GM19372 (cell line): ENCODE measurements around the gene VPS25.
"Not testable (repeated sequence)": the region's sequence is repeated elsewhere in the genome, so short reads cannot be mapped to it uniquely, and the experiment has no call there.

Experiments
- ATAC-seq: cut with Tn5 transposase; IDR thresholded peaks from one replicate; pipeline ENCODE4 v1.9.1; 2021; ENCODE audit warnings: mild to moderate bottlenecking, low read depth, moderate library complexity; ENCODE audit not compliant: unreplicated experiment

The VPS25 gene

GRCh38 chr17:42773290-42774035 lies at the start of gene VPS25:
Gene VPS25 (plus strand): TSS chr17:42773449. CDS start chr17:42773476, 27 bp downstream.
- ATAC-seq: peak; percentile 65

GRCh38 chr17:42723636-42724035 lies 49.6 kb upstream of the VPS25 start:
- no peak for ATAC-seq

DNA sequence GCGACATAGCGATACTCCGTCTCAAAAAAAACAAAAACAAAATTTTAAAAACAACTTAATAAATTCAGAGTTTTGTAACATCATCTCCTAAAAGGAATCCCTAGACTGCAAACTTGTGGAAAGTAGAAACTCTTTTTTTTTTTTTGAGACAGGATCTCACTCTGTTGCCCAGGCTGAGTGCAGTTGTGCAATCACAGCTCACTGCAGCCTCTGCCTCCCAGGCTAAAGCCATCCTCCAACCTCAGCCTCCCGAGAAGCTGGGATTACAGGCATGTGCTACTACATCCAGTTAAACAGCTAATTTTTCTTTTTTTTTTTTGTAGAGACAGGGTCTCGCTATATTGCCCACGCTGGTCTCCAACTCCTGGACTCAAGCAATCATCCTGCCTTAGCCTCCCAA lies 48.1 kb upstream of the VPS25 start:
- no peak for ATAC-seq

GRCh38 chr17:42740699-42741098 lies 32.5 kb upstream of the VPS25 start:
- no peak for ATAC-seq

- not testable (repeated sequence) for ATAC-seq
Observed at GRCh38 chr17:42742916-42743315, 30.3 kb upstream of the VPS25 start.

DNA sequence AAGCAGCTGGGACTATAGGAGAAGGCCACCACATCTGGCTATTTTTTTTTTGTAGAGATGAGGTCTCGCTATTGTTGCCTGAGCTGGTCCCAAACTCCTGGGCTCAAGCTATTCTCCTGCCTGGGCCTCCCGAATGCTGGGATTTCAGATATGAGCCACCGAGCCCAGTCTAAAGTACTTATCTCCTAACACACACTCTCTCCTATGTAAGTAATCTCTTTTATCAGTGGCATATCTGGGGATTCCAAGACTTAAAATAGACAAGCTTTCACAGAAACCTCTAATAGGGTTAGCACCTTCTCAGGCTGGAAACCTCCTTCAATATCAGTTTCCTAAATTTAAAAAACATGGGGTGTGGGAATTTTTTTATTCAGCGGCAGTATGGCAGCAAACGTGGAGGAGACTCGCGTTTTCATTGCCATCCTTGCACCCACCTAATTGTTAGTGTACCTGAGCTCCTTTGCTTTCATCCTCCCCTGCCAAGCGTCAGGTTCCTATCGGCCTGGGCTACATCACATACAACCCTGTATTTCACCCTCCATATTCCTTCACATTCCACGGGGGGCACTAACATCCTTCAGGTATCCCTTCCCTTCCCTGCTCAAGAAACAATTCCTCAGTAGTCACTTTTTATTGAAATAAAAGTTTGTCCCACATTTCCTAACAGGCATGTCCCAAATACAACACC lies 29.5 kb upstream of the VPS25 start:
- ATAC-seq: no peak

DNA sequence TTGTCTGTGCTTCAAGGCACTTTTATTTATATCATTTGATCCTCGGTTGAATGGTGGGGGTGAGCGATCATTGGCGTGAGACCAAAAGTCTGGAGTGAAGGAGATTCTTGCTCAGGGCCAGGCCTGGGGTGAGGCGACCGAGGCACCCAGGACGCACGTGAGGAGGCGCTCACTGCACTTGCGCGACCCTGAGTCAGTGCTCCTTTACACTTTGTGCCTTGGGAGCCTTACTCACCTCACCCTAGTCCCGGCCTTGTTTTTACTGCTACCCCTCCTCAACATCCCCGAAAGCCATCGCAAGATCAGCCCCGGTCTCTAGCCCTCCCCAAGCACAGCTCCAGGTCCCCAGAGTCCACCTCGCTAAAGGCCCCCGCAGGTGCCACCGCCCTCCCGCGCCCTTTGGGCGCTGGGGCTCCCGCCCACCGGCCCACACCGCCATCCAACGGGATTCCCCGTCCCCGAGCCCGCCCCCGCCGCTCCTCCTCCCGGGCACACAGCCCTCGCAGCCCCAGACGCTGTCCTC lies 28.9 kb upstream of the VPS25 start:
- ATAC-seq: peak; percentile 45

DNA sequence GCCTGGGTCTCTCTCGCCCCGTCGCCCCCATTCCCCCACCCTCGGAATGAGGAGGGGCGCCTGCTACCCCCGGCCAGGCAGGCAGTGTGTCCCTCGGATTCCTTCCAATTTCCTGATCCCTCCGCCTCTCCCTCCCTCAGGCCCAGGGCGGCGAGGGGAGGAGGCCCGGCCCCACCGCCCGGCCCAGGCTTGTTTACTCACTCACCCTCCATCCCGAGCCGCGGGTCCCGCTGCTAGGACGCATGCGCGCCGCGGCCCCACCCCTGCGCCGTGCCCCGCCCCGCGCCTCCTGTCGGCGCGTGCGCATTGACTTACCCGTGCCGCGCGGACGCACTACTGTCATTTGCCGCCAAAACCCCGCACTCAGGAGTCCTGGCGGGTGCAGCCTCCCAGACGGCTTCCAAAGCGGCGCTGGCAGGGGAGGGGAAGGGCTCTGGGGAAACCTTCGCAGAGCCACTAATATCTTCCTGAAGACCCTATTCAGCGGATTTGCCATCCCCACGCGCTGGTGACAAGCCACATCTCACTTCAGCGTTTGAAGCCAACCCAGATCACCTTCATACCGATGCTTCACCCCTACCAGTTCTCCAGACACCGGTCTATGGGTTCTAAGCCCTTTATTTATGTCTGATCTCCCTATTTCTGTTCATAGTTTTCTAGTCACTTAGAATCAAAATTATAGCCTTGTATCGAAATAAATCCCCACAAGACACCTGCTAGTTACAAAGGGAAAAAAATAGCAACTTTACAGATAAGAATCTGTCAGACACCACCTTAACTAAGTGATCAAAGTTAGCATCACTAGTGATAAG lies 28.2 kb upstream of the VPS25 start, which contains the start of gene EZH1:
Gene EZH1, minus strand, starts transcription at position 235 of the 812 bp plus-strand sequence. CDS start 16,099 bp downstream, outside the sequence.
- peak; percentile 81 for ATAC-seq

DNA sequence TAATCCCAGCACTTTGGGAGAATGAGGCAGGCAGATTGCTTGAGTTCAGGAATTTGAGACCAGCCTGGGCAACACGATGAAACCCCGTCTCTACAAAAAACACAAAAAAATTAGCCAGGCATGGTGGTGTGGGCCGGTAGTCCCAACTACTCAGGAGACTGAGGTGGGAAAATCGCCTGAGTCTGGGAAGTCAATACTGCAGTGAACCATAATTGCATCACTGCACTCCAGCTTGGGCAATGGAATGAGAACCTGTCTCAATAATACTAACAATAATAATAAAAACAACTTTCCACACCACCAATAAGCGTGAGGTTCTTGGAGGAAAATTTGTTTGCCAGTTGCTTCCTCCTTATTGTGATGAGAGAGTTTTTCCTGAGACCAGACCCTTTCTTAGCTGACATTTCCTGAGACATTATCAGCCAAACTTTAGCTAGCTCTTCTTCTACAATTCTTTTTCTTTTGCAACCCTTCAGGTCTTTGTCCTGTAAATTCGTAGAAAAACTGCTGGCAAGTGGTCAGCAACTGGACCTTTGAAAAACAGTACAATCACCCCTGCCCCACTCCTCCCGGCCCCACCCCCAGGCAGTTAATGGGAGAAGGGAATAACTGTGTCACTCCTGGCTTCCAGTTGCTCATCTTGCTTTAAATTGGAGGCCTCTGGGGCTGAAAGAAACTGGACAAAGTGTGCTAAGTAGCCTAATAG lies 24.9 kb upstream of the VPS25 start:
- ATAC-seq: no peak

DNA sequence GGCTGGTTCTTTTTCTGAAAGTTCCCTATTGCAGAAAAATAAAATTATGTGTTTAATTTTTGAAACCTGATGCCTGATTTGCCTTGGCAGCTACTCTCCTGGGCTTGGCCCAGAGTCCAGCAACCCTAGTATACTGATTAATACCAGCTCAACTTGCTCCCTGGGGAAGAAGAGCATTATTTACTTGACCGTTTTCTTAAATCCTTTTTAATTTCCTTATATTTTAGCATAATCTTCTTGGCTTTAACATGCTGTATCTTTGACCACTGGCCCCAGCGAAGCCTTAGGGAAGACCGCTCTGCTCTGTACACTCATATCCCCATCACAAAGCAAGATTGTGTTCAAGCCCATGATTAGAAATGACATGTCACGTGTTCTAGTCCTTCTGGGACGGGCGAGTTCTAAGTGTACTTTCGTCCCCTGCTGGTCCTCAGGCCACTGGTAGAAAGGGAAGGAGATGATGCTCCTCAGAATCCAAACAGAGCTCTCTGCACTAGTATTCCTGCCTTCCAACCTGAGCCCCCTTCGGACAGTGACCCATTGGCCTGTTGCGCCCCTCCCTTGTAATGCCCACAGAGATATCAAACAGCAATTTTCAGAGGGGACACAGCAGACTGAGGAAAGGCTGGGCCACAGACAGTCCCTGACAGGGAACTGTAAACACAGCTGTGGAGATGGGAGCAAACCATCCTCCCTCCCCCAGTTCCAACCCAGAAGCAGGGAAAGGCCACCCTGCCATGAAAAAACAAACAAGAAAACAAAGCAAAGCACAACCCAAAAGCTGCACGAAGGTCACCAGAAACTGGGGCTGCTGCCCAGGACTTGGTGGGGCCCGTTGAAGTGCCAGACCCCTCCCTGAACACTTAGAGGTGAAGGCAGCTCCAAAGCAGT lies 24.1 kb upstream of the VPS25 start:
- ATAC-seq: no peak

DNA sequence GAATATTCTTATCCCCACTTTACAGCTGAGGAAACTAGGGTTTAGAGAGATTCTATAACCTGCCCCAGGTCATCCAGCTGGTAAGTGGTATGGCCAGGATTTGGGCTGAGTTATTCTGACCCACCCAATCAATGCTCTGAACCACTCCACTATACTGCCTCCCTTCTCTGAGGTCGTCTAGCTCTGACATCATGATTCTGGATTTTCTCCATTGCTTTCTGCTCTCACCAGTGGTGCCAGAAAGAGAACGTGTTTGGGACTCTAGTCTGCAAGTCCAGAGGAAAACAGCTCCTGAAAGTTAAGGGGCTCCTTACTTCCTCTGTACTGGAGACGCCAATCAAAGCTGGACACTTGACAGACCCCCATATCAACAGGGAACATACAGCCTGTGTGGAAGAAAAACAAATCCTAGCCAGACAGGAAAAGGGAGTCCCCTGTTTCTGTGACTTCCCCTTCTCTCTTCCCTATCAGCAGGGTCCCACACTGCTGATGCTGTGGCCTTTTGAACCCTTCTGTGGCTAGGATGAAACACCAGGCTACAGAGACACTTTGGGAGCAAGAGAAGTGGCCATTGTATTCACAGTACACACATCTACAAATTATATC lies 22.4 kb upstream of the VPS25 start:
- no peak for ATAC-seq

GRCh38 chr17:42751628-42752027 lies 21.6 kb upstream of the VPS25 start:
- ATAC-seq: no peak

DNA sequence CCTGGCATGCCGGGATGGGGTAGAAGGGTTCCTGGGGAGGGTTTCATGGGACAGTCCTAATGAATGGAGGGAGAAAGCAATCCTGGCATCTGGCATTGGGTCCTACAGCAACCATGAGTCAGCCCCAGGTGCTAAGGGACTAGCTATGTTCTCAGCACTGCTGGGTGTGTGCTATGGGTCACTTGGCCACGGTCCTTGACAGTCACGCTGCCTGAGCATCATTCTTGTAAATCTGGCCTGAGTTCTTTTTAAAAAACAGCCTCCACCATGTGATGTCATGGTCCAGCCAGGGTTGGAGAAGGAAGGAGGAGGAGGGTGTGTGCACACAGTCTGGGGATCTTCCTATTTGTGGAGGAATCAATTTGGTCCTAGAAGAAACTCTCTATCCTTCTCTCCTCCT lies 18.5 kb upstream of the VPS25 start:
- no peak for ATAC-seq

DNA sequence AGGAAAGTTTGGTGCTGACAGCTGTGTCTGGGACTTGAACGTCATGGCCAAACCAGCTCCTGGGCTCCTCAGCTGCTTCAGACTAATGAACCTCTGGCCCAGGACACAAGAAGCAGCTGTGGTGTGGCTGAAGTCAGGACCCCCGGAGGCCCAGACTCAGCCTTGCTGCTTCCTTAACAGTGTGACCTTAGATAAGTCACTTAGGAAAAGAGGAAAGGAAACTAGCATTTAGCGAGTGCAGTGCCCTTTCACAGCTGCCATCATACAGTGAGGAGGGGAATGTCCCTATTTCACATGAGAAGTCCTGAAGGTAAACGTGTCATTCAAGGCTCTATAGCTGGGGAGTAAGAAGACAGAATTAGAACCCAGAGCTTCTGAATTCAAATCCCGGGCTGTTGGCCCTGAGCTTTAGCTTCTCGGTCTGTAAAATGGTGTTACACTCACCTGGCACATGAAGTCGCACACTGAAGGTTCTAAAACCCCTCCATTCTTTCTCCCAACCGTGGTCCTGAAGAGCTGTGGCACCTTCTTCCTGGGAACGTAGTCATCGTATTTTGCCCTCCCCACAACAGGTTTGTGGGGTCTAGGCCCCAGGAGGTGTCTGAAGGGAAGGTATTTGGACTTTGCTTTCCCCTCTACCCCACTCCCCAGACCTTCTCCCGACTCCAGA lies 13.1 kb upstream of the VPS25 start:
- no peak for ATAC-seq

DNA sequence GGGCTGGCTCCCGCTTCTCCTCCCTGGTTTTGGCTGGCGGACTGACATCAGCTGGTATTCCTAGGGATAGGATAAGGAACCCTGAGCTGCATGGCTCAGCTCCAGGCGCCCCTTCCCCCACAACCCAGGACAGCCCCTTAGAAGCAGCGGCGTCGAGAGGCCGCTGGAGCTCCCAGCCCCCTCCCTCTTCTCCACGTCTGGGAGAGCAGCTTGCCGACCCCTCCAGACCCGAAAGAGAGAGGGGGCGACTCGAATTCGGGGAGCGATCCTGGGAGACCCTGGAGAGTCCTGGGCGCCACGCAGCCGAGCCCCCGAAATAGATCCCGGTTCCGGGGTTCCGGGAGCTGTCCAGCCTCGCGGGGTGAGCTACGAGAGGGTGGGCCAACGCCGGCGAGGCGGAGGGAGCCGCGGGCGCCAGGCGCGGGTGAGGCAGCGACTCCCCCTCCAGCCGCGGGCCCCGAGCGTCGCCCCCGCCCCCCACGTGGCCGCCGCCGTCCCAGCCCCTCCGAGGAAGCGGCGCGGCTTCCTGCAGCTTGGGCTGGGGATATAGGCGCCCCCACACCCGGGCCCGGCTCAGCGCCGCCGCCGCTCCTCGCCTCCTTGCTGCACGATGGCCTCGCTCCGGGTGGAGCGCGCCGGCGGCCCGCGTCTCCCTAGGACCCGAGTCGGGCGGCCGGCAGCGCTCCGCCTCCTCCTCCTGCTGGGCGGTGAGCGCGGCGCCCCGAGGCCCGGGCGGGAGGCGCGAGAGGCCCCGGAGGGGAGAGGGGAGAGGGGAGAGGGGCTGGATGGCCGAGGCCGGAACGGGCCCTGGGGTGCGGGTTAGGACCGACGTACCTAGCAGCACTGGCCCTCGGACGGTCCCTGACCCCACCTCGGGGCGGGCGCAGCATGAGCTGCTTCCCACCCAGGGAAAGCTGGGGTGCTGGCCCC lies 12.3 kb upstream of the VPS25 start, which contains the start of gene RAMP2:
Gene RAMP2, plus strand, starts transcription at position 576 of the 930 bp plus-strand sequence. Its CDS starts 35 bp downstream, at position 611.
- no peak for ATAC-seq

- no peak for ATAC-seq
Observed at GRCh38 chr17:42761638-42762037, 11.6 kb upstream of the VPS25 start.

DNA sequence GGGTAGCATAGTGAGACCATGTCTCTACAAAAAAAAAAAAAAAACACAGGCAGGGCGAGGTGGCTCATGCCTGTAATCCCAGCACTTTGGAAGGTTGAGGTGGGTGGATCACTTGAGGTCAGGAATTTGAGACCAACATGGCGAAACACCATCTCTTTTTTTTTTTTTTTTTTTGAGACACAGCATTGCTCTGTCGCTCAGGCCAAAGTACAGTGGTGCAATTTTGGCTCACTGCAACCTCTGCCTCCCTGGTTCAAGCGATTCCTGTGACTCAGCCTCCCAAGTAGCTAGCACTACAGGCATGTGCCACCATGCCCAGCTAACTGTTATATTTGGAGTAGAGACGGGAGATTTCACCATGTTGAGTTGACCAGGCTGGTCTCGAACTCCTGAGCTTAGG lies 7.1 kb upstream of the VPS25 start:
- no peak for ATAC-seq
